ENCODE measurements around the gene ARHGAP22.
A peak's percentile ranks its signal among the peaks of the same experiment; 100 is the strongest.

Gene ARHGAP22

GRCh38 chr10:48474765-48475365 lies 130.0 kb downstream of the ARHGAP22 start:
- peak; percentile 63 to 70 for DNase-seq

GRCh38 chr10:48473704-48474103 lies 131.2 kb downstream of the ARHGAP22 start:
- no peak for DNase-seq

GRCh38 chr10:48472501-48473069 lies 132.3 kb downstream of the ARHGAP22 start:
- DNase-seq = peak; percentile 48 to 49

- DNase-seq = no peak
Observed at GRCh38 chr10:48470893-48471805, 133.7 kb downstream of the ARHGAP22 start.

DNA sequence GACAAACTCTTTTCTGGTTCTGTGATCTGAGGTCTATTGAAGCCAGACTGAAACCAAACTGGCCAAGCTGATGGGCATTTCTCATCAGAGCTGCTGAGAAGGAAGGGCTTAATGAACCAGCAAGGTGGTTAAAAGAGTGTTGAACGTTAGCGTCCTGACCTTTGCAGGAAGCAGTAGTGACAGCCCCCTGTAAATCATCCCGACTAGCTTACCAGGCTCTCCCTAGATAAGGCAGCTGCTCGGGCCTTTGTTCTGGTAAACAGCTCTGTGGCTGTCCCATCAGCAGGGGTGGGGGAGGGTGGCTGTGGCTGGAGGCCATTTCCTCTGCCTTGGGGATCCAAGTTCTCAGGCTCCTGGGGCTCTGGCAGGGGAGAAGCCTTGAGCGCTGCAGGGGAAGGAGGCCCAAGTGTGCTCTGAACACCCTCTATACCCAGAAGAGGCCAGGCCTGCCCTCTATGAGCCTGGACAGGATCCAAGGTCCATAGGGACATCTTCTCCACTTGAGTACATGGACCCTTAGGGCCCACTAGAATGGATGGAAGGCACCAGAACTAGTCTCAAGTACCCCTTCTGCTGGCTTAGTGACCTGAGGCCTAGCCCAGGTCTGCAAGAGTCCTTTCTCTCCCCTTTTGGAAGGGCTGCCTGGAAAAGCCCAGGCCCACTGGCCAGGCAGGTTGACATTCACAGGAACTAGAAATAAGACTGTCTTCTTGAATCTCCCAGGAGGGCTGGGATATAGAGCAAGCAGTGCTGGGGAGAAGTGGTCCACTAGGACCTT lies 134.6 kb downstream of the ARHGAP22 start:
- DNase-seq = peak; percentile 63 to 78

- peak; percentile 21 to 41 for DNase-seq
Observed at GRCh38 chr10:48469516-48470020, 135.3 kb downstream of the ARHGAP22 start.

- DNase-seq = no peak
Observed at GRCh38 chr10:48468866-48469511, 135.9 kb downstream of the ARHGAP22 start.

- no peak for DNase-seq
Observed at GRCh38 chr10:48468130-48468790, 136.6 kb downstream of the ARHGAP22 start.

DNA sequence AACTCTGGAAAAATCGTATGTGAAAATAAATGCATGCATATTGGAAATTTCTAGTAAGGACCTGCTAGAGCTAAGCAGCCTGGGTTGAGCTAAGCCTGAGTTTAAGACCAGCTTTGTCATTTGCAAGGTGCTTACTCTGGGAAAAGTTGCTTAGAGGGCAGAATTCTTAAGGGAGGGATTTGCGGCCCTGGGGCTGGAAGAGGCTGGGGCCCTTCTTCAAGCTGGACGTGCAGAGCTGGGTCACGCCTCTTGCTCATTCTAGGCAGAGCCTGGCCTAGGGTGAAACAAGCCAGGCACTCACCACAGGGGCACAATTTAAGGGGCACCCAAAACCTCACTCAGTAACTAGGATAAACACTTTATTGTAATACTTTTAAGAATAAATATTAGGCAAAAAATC lies 137.2 kb downstream of the ARHGAP22 start:
- DNase-seq = no peak

GRCh38 chr10:48466611-48467240 lies 138.1 kb downstream of the ARHGAP22 start:
- no peak for DNase-seq

DNA sequence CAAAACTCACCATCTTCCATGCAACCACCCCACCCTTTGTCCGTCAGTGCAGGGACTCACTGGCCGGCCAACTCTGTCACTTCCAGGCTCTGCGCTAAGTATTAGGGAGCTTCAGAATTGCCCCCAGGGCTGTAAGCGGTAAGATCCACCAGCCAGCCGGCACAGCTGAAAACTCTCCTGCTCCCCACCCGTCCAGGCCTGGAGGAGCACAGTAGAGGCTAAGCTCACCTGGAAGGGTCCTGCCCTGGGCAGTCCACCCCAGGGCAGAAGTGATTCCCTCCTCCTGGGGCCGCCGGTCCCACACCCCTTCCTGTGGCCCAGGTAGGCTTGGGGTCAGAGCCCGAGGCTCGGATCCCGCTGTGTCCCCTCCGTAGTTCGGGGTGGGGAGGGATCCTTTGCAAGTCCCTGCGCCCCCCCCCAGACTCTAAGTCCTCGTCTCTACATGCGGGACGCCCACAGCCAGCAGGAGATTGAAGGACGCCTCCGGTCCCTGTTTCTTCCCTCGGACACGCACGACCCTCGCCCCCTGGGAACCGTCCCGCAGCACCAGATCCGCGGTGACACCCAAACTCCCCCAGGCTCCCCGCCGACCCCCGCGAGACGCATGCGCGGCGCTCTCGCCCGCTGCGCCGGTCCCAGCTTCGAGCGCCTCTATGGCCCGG lies 138.9 kb downstream of the ARHGAP22 start:
- no peak for DNase-seq

DNA sequence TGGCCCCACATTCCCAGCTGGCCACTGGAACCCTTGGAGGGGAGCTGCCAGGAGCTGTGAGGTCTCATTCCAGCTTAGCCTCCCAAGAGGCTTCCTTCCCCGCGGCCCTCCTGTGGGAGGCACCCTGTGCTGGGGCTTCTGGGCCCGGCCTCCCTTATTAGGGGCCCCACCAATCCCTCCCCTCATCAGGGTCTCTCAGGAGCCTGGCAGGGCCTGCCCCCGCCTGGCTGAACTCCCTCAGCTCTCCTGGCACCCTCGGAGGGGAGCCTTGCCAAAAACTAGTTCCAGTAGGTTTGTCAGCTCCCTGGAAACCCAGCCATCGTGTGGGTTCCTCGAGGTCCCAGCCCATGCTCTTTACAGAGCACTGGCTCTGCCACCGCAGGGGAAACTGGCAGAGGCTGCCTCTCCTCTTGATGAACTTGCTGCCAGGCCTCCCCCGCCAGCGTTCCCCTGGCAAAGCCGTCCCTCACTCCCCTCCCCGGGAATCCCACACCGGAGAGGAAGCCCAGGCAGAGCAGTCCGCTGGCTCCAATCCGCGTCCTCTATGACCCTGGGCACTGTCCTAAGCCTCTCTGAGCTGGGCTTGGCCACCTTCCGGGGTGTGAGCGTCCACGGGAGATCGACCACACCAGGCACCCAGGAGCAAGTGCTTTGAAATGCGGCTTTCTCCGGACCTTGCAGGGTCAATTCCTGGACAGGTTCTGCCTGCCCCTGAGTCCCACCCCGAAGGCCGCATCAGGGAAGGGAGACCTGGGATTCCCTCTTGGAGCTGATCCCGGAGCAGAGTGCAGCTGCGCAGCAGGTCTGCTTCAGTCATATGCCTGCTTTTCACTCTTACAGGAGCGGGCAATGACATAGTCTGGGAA lies 139.8 kb downstream of the ARHGAP22 start:
- DNase-seq = no peak

DNA sequence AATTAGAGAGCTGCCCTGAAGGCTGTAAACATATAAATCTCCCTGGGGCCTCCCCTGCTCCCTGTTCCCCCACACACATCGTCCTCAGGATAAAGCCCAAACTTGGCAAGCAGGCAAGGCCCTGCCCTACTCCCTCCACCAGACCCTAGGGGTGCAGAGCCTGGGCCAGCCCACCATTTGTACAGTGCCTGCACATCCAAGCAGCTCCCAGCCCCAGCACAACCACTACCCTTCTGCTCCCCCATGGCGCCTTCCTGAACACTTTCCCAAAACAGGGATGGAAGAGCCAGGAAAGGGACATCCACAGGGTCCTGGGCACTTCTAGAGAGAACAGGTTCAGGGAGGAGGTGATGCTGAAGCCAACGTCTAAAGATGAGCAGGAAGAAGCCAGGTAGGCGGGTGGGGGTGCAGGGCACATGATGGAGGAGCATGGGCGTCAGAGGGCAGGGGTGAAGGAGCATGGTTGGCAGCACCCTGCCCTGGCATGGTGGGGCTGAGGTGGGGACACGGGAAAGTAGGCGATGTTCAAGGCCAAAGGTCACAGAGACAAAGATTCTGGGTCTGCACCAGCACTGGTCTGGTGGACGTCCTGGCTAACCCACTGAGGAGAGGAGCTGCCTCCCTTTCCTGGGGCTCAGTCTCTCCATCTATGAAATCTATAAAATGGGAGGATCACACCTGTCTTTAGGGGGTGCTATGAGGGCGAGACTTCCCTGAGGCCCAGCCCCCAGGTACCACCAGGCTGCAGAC lies 140.6 kb downstream of the ARHGAP22 start:
- DNase-seq = no peak

- no peak for DNase-seq
Observed at GRCh38 chr10:48463318-48464003, 141.4 kb downstream of the ARHGAP22 start.

GRCh38 chr10:48462482-48463020 lies 142.3 kb downstream of the ARHGAP22 start:
- DNase-seq = no peak

- no peak for DNase-seq
Observed at GRCh38 chr10:48461623-48462481, 143.0 kb downstream of the ARHGAP22 start.

DNA sequence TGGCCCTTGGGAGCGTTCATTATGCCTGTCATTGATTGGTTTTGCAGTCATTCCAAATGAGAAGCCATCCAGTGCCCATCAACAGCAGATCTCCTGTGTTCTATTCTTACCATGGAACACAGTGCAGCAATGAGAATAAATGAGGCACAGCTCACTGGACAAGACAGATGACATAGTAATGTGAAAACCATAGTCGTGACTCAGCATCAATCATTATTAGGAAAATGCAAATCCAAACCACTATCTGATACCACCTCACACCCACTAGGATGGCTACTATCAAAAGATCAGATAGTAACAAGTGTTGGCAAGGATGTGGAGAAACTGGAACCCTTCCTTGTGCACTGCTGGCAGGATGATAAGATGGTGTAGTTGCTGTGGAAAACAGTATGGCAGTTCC lies 144.7 kb downstream of the ARHGAP22 start:
- no peak for DNase-seq

Measured in Kasumi-1 (cell line).